CD4-positive, alpha-beta T cell (primary cell): ENCODE data around the gene LYPD3. TPM values are rescaled to one million over a fixed set of nuclear protein-coding genes. Genes with fewer than 3 reads are reported as not detected.

Source experiments
- ATAC-seq: fragments of 200-7000 bp; cut with Tn5 transposase; one replicate; pipeline ENCODE4 v1.10.0; 2022; ENCODE audit warnings: mild to moderate bottlenecking; ENCODE audit not compliant: poor library complexity
- CTCF ChIA-PET: fragments of 350-600 bp; sonication (Branson Sonifier 250); formaldehyde crosslinking; loops from one replicate; lab custom pipeline; 2021; ENCODE audit warnings: antibody characterized with exemption, inconsistent platforms; lab: Charles Lee
- POLR2A ChIA-PET: fragments of 350-600 bp; sonication (Branson Sonifier 250); formaldehyde crosslinking; loops from one replicate; lab custom pipeline; 2021; ENCODE audit warnings: antibody characterized with exemption, inconsistent platforms; lab: Charles Lee
- DNase-seq, 14 experiments: peaks; one replicate each; pipeline ENCODE4 v3.0.0-alpha.2; 2013 to 2020; ENCODE audit warnings: mixed read lengths in 2 of 14
- H3K27ac ChIP-seq, 2 donors: one replicate each; pipeline versions ENCODE4 v1.5.1 to v1.7.0; 2013; ENCODE audit warnings: low read length in 2 of 2, low read depth in 1 of 2, mild to moderate bottlenecking in 1 of 2
- H3K27me3 ChIP-seq, 2 experiments: 1 replicate in 1 of 2; 2 replicates in 1 of 2; pipeline versions ENCODE4 v1.6.1 to v1.7.0; 2013; ENCODE audit warnings: low read length in 2 of 2, control low read depth in 1 of 2, mild to moderate bottlenecking in 1 of 2, moderate library complexity in 1 of 2; ENCODE audit not compliant: insufficient read depth in 2 of 2, control insufficient read depth in 1 of 2
- H3K36me3 ChIP-seq: one replicate; pipeline ENCODE4 v1.6.1; 2013; ENCODE audit warnings: low read length, control low read depth; ENCODE audit not compliant: insufficient read depth
- H3K4me1 ChIP-seq: one replicate; pipeline ENCODE4 v1.6.1; 2013; ENCODE audit warnings: low read length, control low read depth; ENCODE audit not compliant: insufficient read depth
- H3K4me3 ChIP-seq: one replicate; pipeline ENCODE4 v1.5.1; 2013; ENCODE audit warnings: mild to moderate bottlenecking, low read length, moderate library complexity
- H3K9me3 ChIP-seq, 2 experiments: 1 replicate in 1 of 2; 2 replicates in 1 of 2; pipeline versions ENCODE4 v1.6.1 to v1.7.0; 2013; ENCODE audit warnings: low read length in 2 of 2, mild to moderate bottlenecking in 2 of 2, control low read depth in 1 of 2, moderate library complexity in 1 of 2; ENCODE audit not compliant: control insufficient read depth in 1 of 2, insufficient read depth in 1 of 2
- H3K27ac Mint-ChIP-seq: one replicate; pipeline ENCODE4 v1.8.0; 2020; ENCODE audit warnings: mixed read lengths
- H3K27me3 Mint-ChIP-seq: one replicate; pipeline ENCODE4 v1.8.0; 2021; ENCODE audit warnings: mixed read lengths
- H3K36me3 Mint-ChIP-seq: one replicate; pipeline ENCODE4 v1.8.0; 2021; ENCODE audit warnings: low read depth, mixed read lengths
- H3K4me1 Mint-ChIP-seq: one replicate; pipeline ENCODE4 v1.8.0; 2021; ENCODE audit warnings: low read depth, mixed read lengths
- H3K4me3 Mint-ChIP-seq: one replicate; pipeline ENCODE4 v1.8.0; 2020; ENCODE audit warnings: mild to moderate bottlenecking, mixed read lengths
- H3K9me3 Mint-ChIP-seq: one replicate; pipeline ENCODE4 v1.8.0; 2020; ENCODE audit warnings: mixed read lengths
- CTCF ChIP-seq: fragments of 200-600 bp; IDR thresholded peaks from one replicate; pipeline ENCODE4 v1.8.0; 2022; ENCODE audit warnings: antibody characterized with exemption, mild to moderate bottlenecking
- intact Hi-C, 2 experiments: fragments of 100-400 bp; cut with DNase I in 1 of 2; cut with micrococcal nuclease in 1 of 2; formaldehyde crosslinking; loops; one replicate each; pipeline versions ENCODE4 v1.15.1 to v1.9.0; 2023 to 2025; cut with DNase I, micrococcal nuclease
- total RNA-seq, 174 experiments: library from RNA in 2 of 174; stranded (reverse) in 2 of 174; gene quantifications; one replicate each; pipeline ENCODE4 v1.2.3 and lab custom pipeline; 2021 to 2026

LYPD3 gene
- total RNA-seq, 2 experiments from 2014 or later = 35.6 to 37.3 TPM

GRCh38 chr19:43503501-43504425 lies 38.4 kb upstream of the LYPD3 start:
- Histone ChIP-seq H3K27me3 (no peaks in the 10 kb centered on the region), H3K9me3 (no peaks in the 10 kb centered on the region), H3K4me3 (peak overlapping the region; percentile 91), H3K27ac (peak overlapping the region; percentile 85 to 88), H3K36me3 (peaks cover 12% of the 10 kb centered on the region), H3K4me1 (peaks cover 35% of the 10 kb centered on the region)
- DNase-seq (peak; percentile 98 to 100 (median 99)), ATAC-seq (peak; percentile 92)
- peak overlapping the region; percentile 96 for H3K27ac Mint-ChIP-seq
- peaks cover 48% of the 10 kb centered on the region for H3K36me3 Mint-ChIP-seq
- intact Hi-C loops = loop anchor here (1.0 to 5.0 kb wide), 7 partner anchors 15 to 56 kb away; no protein-coding TSS in a partner anchor
- H3K4me1 Mint-ChIP-seq = peaks cover 40% of the 10 kb centered on the region
- POLR2A ChIA-PET = interaction anchor here (0.6 to 3.3 kb wide), 20 partner anchors 10 to 164 kb away, joined by 3 to 88 read pairs (median 7); partner anchors contain the start of genes IRGQ and ZNF575
- H3K9me3 Mint-ChIP-seq = no peaks in the 10 kb centered on the region
- no peak for TF ChIP-seq CTCF
- no peaks in the 10 kb centered on the region for H3K27me3 Mint-ChIP-seq
- CTCF ChIA-PET = interaction anchor here (0.8 to 2.8 kb wide), 12 partner anchors 16 to 91 kb away, joined by 3 to 22 read pairs (median 5); no protein-coding TSS in a partner anchor
- H3K4me3 Mint-ChIP-seq = peak overlapping the region; percentile 94

GRCh38 chr19:43502419-43502976 lies 37.1 kb upstream of the LYPD3 start:
- peaks cover 40% of the 10 kb centered on the region for H3K4me1 Mint-ChIP-seq
- no peaks in the 10 kb centered on the region for H3K27me3 Mint-ChIP-seq
- DNase-seq (peak in 1 of 14 experiments; percentile 34), ATAC-seq (no peak)
- ChIA-PET CTCF (interaction anchor here (1.2 kb wide), 1 partner anchor 55 kb away, joined by 9 read pairs; no protein-coding TSS in a partner anchor), POLR2A (interaction anchor here (1.0 to 3.1 kb wide), 3 partner anchors 39 to 63 kb away, joined by 3 to 88 read pairs (median 5); no protein-coding TSS in a partner anchor)
- H3K36me3 ChIP-seq = peaks cover 6% of the 10 kb centered on the region
- no peaks in the 10 kb centered on the region for H3K27me3 ChIP-seq
- intact Hi-C loops = loop anchor here in 1 of 2 experiments (5.0 kb wide), 1 partner anchor 55 kb away; no protein-coding TSS in a partner anchor
- TF ChIP-seq CTCF = no peak
- peak overlapping the region; percentile 94 for H3K4me3 Mint-ChIP-seq
- H3K9me3 ChIP-seq = no peaks in the 10 kb centered on the region
- peaks cover 35% of the 10 kb centered on the region for H3K4me1 ChIP-seq
- no peaks in the 10 kb centered on the region for H3K9me3 Mint-ChIP-seq
- H3K4me3 ChIP-seq = no peak overlapping the region
- peak overlapping the region; percentile 96 for H3K27ac Mint-ChIP-seq
- no peak overlapping the region for H3K27ac ChIP-seq
- peaks cover 50% of the 10 kb centered on the region for H3K36me3 Mint-ChIP-seq
